Right forelimb (tissue), 1 donor: ENCODE measurements around the gene LDLRAD3.
A peak's percentile ranks its signal among the peaks of the same experiment; 100 is the strongest.
"Not testable (repeated sequence)": the region's sequence is repeated elsewhere in the genome, so short reads cannot be mapped to it uniquely, and the experiment has no call there.

Experiments
- DNase-seq: peaks from one replicate; pipeline ENCODE4 v3.0.0-alpha.2; 2018

Gene LDLRAD3

GRCh38 chr11:36187622-36188021 lies 243.8 kb downstream of the LDLRAD3 start:
- DNase-seq = no peak

- not testable (repeated sequence) for DNase-seq
Measured at GRCh38 chr11:36189735-36190134, 245.9 kb downstream of the LDLRAD3 start.

GRCh38 chr11:36191941-36192340 lies 248.1 kb downstream of the LDLRAD3 start:
- no peak for DNase-seq

GRCh38 chr11:36192425-36193289 lies 248.8 kb downstream of the LDLRAD3 start:
- DNase-seq = no peak

- DNase-seq = no peak
Measured at GRCh38 chr11:36193290-36193619, 249.4 kb downstream of the LDLRAD3 start.

- no peak for DNase-seq
Measured at GRCh38 chr11:36193721-36194120, 249.9 kb downstream of the LDLRAD3 start.

GRCh38 chr11:36195496-36196354 lies 251.9 kb downstream of the LDLRAD3 start:
- DNase-seq = peak; percentile 46

- no peak for DNase-seq
Measured at GRCh38 chr11:36196411-36196998, 252.6 kb downstream of the LDLRAD3 start.

GRCh38 chr11:36201411-36201810 lies 257.5 kb downstream of the LDLRAD3 start:
- DNase-seq = no peak

- DNase-seq = no peak
Measured at GRCh38 chr11:36205536-36205935, 261.7 kb downstream of the LDLRAD3 start.

- no peak for DNase-seq
Measured at GRCh38 chr11:36210529-36210928, 266.7 kb downstream of the LDLRAD3 start.

- DNase-seq = no peak
Measured at GRCh38 chr11:36211761-36212430, 268.0 kb downstream of the LDLRAD3 start.

- peak; percentile 50 for DNase-seq
Measured at GRCh38 chr11:36212564-36213392, 268.9 kb downstream of the LDLRAD3 start.

GRCh38 chr11:36213393-36213840 lies 269.6 kb downstream of the LDLRAD3 start:
- DNase-seq = no peak

- no peak for DNase-seq
Measured at GRCh38 chr11:36214480-36214879, 270.6 kb downstream of the LDLRAD3 start.

- DNase-seq = no peak
Measured at GRCh38 chr11:36214976-36215692, 271.3 kb downstream of the LDLRAD3 start.

GRCh38 chr11:36215693-36216060 lies 271.8 kb downstream of the LDLRAD3 start:
- no peak for DNase-seq

- no peak for DNase-seq
Measured at GRCh38 chr11:36216061-36216615, 272.3 kb downstream of the LDLRAD3 start.

GRCh38 chr11:36218283-36218921 lies 274.5 kb downstream of the LDLRAD3 start:
- DNase-seq = no peak

GRCh38 chr11:36219996-36220395 lies 276.1 kb downstream of the LDLRAD3 start:
- no peak for DNase-seq
